HepG2 (cell line): Measurements from ENCODE around the gene AWAT2. TPM values are rescaled to one million over a fixed set of nuclear protein-coding genes. Genes with fewer than 3 reads are reported as not detected.

Experiments used
- CBX5 ChIP-seq: sonication (generic); formaldehyde crosslinking; IDR thresholded peaks from 2 replicates; pipeline ENCODE4 v1.4.0; 2020; ENCODE audit warnings: missing genetic modification reagents, borderline replicate concordance
- DRAP1 ChIP-seq: IDR thresholded peaks from 2 replicates; pipeline ENCODE4 v1.6.1; 2016; ENCODE audit warnings: missing genetic modification reagents, missing compliant biosample characterization
- FOXC1 ChIP-seq: sonication (generic); formaldehyde crosslinking; IDR thresholded peaks from 2 replicates; pipeline ENCODE4 v1.8.0; 2022; ENCODE audit warnings: mild to moderate bottlenecking, missing genetic modification reagents, borderline replicate concordance
- IKZF4 ChIP-seq: sonication (generic); formaldehyde crosslinking; IDR thresholded peaks from 2 replicates; pipeline ENCODE4 v1.5.1; 2020; ENCODE audit warnings: borderline replicate concordance, mild to moderate bottlenecking, low read depth, missing genetic modification reagents; ENCODE audit errors: not compliant biosample characterization
- KIAA2018 ChIP-seq: sonication (generic); formaldehyde crosslinking; IDR thresholded peaks from 2 replicates; pipeline ENCODE4 v1.5.0; 2020; ENCODE audit warnings: mild to moderate bottlenecking, missing genetic modification reagents, borderline replicate concordance
- NFIC ChIP-seq: IDR thresholded peaks from 2 replicates; pipeline ENCODE4 v1.6.1; 2012; ENCODE audit warnings: mild to moderate bottlenecking, low read length, inconsistent platforms
- REPIN1 ChIP-seq: sonication (generic); formaldehyde crosslinking; IDR thresholded peaks from 2 replicates; pipeline ENCODE4 v1.8.0; 2022; ENCODE audit warnings: missing genetic modification reagents, low read depth, mild to moderate bottlenecking, borderline replicate concordance
- SMAD9 ChIP-seq: sonication (generic); formaldehyde crosslinking; IDR thresholded peaks from 2 replicates; pipeline ENCODE4 v1.5.1; 2020; ENCODE audit warnings: mild to moderate bottlenecking, missing genetic modification reagents
- ZBTB25 ChIP-seq: IDR thresholded peaks from 2 replicates; pipeline ENCODE4 v1.6.1; 2018; ENCODE audit warnings: missing genetic modification reagents
- ZC3H13 ChIP-seq: sonication (generic); formaldehyde crosslinking; IDR thresholded peaks from 2 replicates; pipeline ENCODE4 v1.8.1; 2023; ENCODE audit warnings: mild to moderate bottlenecking, missing genetic modification reagents, moderate library complexity
- ZNF383 ChIP-seq: sonication (generic); formaldehyde crosslinking; IDR thresholded peaks from 2 replicates; pipeline ENCODE4 v1.4.0; 2020; ENCODE audit warnings: missing genetic modification reagents, mild to moderate bottlenecking, borderline replicate concordance
- ZNF512 ChIP-seq: sonication (generic); formaldehyde crosslinking; IDR thresholded peaks from 2 replicates; pipeline ENCODE4 v1.4.0; 2020; ENCODE audit warnings: mild to moderate bottlenecking, missing genetic modification reagents
- ZXDC ChIP-seq: sonication (generic); formaldehyde crosslinking; IDR thresholded peaks from 2 replicates; pipeline ENCODE4 v1.5.0; 2020; ENCODE audit warnings: mild to moderate bottlenecking, missing genetic modification reagents
- polyA plus RNA-seq, 8 experiments: library from polyadenylated mRNA; depleted of rRNA in 3 of 8; stranded (reverse) in 7 of 8; unstranded in 1 of 8; fragments of >200 nt; fragmentation: Illumina TruSeq in 4 of 8; extraction: Trizol in 4 of 8; gene quantifications; 2 replicates each; pipeline versions ENCODE4 v1.2.1 to v1.2.3, GENCODE V29; 2011 to 2016; ENCODE audit warnings: low read depth in 4 of 8, missing spikeins in 1 of 8, mixed read lengths in 1 of 8; ENCODE audit not compliant: insufficient read depth in 1 of 8
- total RNA-seq, 5 experiments: library from RNA; depleted of rRNA; stranded (reverse); fragments of >200 nt; fragmentation: Illumina TruSeq; extraction: Trizol; gene quantifications; 2 replicates each; pipeline ENCODE4 v1.2.3, GENCODE V29; 2016; ENCODE audit warnings: low read depth in 1 of 5

Gene AWAT2
- total and polyA plus RNA-seq, 2 of the 13 experiments (the other 11 are each of a cell fraction or from before 2014, with no cell fraction given), result not detected

GRCh38 chrX:70012756-70013155, 37.0 kb downstream of the AWAT2 start (continued):
- TF ChIP-seq SMAD9 (no peak), KIAA2018 (CRISPR knock-in tag) (no peak), ZC3H13 (CRISPR knock-in tag) (no peak), ZNF383 (CRISPR knock-in tag) (no peak), NFIC (no peak), IKZF4 (CRISPR knock-in tag) (no peak), FOXC1 (CRISPR knock-in tag) (no peak), ZBTB25 (CRISPR knock-in tag) (no peak), REPIN1 (CRISPR knock-in tag) (no peak), CBX5 (CRISPR knock-in tag) (no peak), DRAP1 (no peak), ZXDC (CRISPR knock-in tag) (no peak), ZNF512 (CRISPR knock-in tag) (no peak)
